Tibial nerve (tissue), 4 donors: Measurements from ENCODE around the gene PTPRT. TPM values are rescaled to one million over a fixed set of nuclear protein-coding genes. Genes with fewer than 3 reads are reported as not detected.

Source experiments
- DNase-seq, 2 donors: peaks; one replicate each; pipeline ENCODE4 v3.0.0-alpha.2; 2019; ENCODE audit warnings: low spot score in 2 of 2
- H3K27ac ChIP-seq, 4 donors: fragments of 200-600 bp; sonication (generic) in 3 of 4; one replicate each; pipeline ENCODE4 v1.5.1; 2017 to 2019; ENCODE audit warnings: mild to moderate bottlenecking in 1 of 4
- H3K27me3 ChIP-seq, 2 donors: fragments of 200-600 bp; sonication (generic) in 1 of 2; one replicate each; pipeline versions ENCODE4 v1.5.1 to v1.6.0; 2017 to 2019
- H3K36me3 ChIP-seq, 3 donors: fragments of 200-600 bp; sonication (generic); one replicate each; pipeline ENCODE4 v1.5.1; 2018 to 2019
- H3K4me1 ChIP-seq, 4 donors: fragments of 200-600 bp; sonication (generic) in 3 of 4; one replicate each; pipeline ENCODE4 v1.5.1; 2017 to 2019
- H3K4me3 ChIP-seq, 4 donors: fragments of 200-600 bp; sonication (generic) in 3 of 4; one replicate each; pipeline ENCODE4 v1.5.1; 2017 to 2019; ENCODE audit warnings: mild to moderate bottlenecking in 1 of 4, moderate library complexity in 1 of 4
- H3K9me3 ChIP-seq, 4 donors: fragments of 200-600 bp; sonication (generic) in 3 of 4; one replicate each; pipeline ENCODE4 v1.5.1; 2017 to 2019
- CTCF ChIP-seq, 5 experiments: fragments of 200-600 bp in 3 of 5; fragments of 450-650 bp in 2 of 5; sonication (generic) in 3 of 5; IDR thresholded peaks; one replicate each; pipeline ENCODE4 v1.5.1; 2016 to 2019; ENCODE audit warnings: antibody characterized with exemption in 5 of 5, mild to moderate bottlenecking in 3 of 5, moderate library complexity in 2 of 5
- EP300 ChIP-seq, 2 donors: sonication (generic); formaldehyde crosslinking; IDR thresholded peaks; one replicate each; pipeline ENCODE4 v1.6.1; 2017; ENCODE audit warnings: antibody characterized with exemption in 2 of 2, mild to moderate bottlenecking in 1 of 2
- POLR2A ChIP-seq, 2 donors: fragments of 450-650 bp; IDR thresholded peaks; one replicate each; pipeline ENCODE4 v1.6.1; 2017; ENCODE audit warnings: antibody characterized with exemption in 2 of 2, mild to moderate bottlenecking in 2 of 2, moderate library complexity in 2 of 2
- WGBS, 2 donors: methylation state at CpG; one replicate each; pipeline ENCODE4 v1.1.5; 2018; 5-methylcytosine and 5-hydroxymethylcytosine counted together
- total RNA-seq, 4 donors: library from RNA; depleted of rRNA; stranded (reverse); fragments of >200 nt; gene quantifications; one replicate each; pipeline ENCODE4 v1.1.0, GENCODE V29; 2016

Gene PTPRT
- total RNA-seq, 4 donors from 2014 or later, result under 0.01 TPM; not detected in 3

GRCh38 chr20:42051921-42052320 lies 1137.8 kb downstream of the PTPRT start:
- Histone ChIP-seq H3K27ac (no peak overlapping the region), H3K36me3 (no peaks in the 10 kb centered on the region), H3K4me1 (no peaks in the 10 kb centered on the region), H3K4me3 (no peak overlapping the region), H3K27me3 (no peaks in the 10 kb centered on the region), H3K9me3 (no peaks in the 10 kb centered on the region)
- DNase-seq, result no peak
- 77 to 88% methylated on average over 5 of the region's 5 CpGs for WGBS, 2 donors
- TF ChIP-seq EP300 (IDR thresholded peaks at IDR 0.05), result no peak
- TF ChIP-seq POLR2A (IDR thresholded peaks at IDR 0.05), result no peak
- TF ChIP-seq CTCF (IDR thresholded peaks at IDR 0.05), result no peak

GRCh38 chr20:42046371-42047085 lies 1143.2 kb downstream of the PTPRT start:
- H3K9me3 ChIP-seq, result no peaks in the 10 kb centered on the region

GRCh38 chr20:42043921-42044320 lies 1145.8 kb downstream of the PTPRT start:
- no peaks in the 10 kb centered on the region for H3K9me3 ChIP-seq
- H3K4me3 ChIP-seq, result no peak overlapping the region
- no peaks in the 10 kb centered on the region for H3K4me1 ChIP-seq
- H3K27ac ChIP-seq, result no peak overlapping the region
- H3K36me3 ChIP-seq, result no peaks in the 10 kb centered on the region
- DNase-seq, result no peak
- H3K27me3 ChIP-seq, result no peaks in the 10 kb centered on the region
- TF ChIP-seq CTCF (IDR thresholded peaks at IDR 0.05) (no peak), POLR2A (IDR thresholded peaks at IDR 0.05) (no peak), EP300 (IDR thresholded peaks at IDR 0.05) (no peak)
- 58 to 74% methylated on average over 2 of the region's 2 CpGs for WGBS, 2 donors

More at GRCh38 chr20:42046371-42047085, 1143.2 kb downstream of the PTPRT start:
- TF ChIP-seq POLR2A (IDR thresholded peaks at IDR 0.05) (no peak), EP300 (IDR thresholded peaks at IDR 0.05) (no peak), CTCF (IDR thresholded peaks at IDR 0.05) (no peak)
- no peak for DNase-seq
- Histone ChIP-seq H3K4me1 (no peaks in the 10 kb centered on the region), H3K27ac (no peak overlapping the region), H3K4me3 (no peak overlapping the region), H3K27me3 (no peaks in the 10 kb centered on the region), H3K36me3 (no peaks in the 10 kb centered on the region)
- WGBS, 2 donors, result 49 to 63% methylated on average over 7 of the region's 7 CpGs

GRCh38 chr20:42041000-42041565 lies 1148.6 kb downstream of the PTPRT start:
- WGBS, 2 donors, result 36 to 37% methylated on average over 6 of the region's 6 CpGs
- DNase-seq, result no peak
- H3K27me3 ChIP-seq, result no peaks in the 10 kb centered on the region
- TF ChIP-seq EP300 (IDR thresholded peaks at IDR 0.05) (no peak), CTCF (IDR thresholded peaks at IDR 0.05) (peak in 1 of 5 experiments; percentile 32), POLR2A (IDR thresholded peaks at IDR 0.05) (no peak)
- no peaks in the 10 kb centered on the region for H3K4me1 ChIP-seq
- no peak overlapping the region for H3K4me3 ChIP-seq
- no peaks in the 10 kb centered on the region for H3K36me3 ChIP-seq
- no peak overlapping the region for H3K27ac ChIP-seq
- no peaks in the 10 kb centered on the region for H3K9me3 ChIP-seq

- no peak overlapping the region for H3K27ac ChIP-seq
- H3K36me3 ChIP-seq, result no peaks in the 10 kb centered on the region
- WGBS, 2 donors, result 68 to 89% methylated on average over 1 of the region's 1 CpG
- TF ChIP-seq EP300 (IDR thresholded peaks at IDR 0.05), result no peak
- no peak for TF ChIP-seq CTCF (IDR thresholded peaks at IDR 0.05)
- no peak for TF ChIP-seq POLR2A (IDR thresholded peaks at IDR 0.05)
- H3K4me3 ChIP-seq, result no peak overlapping the region
- DNase-seq, result no peak
- H3K4me1 ChIP-seq, result no peaks in the 10 kb centered on the region
- H3K9me3 ChIP-seq, result no peaks in the 10 kb centered on the region
- H3K27me3 ChIP-seq, result no peaks in the 10 kb centered on the region
Measured at GRCh38 chr20:42027746-42028268, 1161.9 kb downstream of the PTPRT start.
